Measurements from ENCODE around the gene VGLL3.

DNA sequence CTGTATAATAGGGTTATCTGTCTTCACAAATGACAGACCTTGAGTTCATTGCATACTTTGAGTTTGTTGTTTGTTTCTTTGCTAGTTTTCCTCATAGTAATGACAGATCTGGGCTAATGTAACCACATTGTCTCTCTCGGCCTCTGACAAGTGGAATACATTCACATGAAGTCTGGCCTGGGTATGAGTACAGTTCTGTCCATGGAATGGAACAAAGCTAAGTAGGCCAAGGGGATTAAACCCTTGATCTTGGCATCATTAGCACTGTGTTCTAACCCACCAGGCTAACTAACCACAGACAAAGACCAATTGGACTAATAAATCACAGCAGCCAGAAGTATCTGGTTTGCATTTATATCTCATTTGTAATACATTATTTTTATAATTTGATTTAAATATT is 7.6 kb upstream of the VGLL3 start:
- no peak for TF ChIP-seq EP300 (IDR thresholded peaks at IDR 0.05)
- no peak for TF ChIP-seq POLR2A (IDR thresholded peaks at IDR 0.05)
- TF ChIP-seq, protein P1, sequence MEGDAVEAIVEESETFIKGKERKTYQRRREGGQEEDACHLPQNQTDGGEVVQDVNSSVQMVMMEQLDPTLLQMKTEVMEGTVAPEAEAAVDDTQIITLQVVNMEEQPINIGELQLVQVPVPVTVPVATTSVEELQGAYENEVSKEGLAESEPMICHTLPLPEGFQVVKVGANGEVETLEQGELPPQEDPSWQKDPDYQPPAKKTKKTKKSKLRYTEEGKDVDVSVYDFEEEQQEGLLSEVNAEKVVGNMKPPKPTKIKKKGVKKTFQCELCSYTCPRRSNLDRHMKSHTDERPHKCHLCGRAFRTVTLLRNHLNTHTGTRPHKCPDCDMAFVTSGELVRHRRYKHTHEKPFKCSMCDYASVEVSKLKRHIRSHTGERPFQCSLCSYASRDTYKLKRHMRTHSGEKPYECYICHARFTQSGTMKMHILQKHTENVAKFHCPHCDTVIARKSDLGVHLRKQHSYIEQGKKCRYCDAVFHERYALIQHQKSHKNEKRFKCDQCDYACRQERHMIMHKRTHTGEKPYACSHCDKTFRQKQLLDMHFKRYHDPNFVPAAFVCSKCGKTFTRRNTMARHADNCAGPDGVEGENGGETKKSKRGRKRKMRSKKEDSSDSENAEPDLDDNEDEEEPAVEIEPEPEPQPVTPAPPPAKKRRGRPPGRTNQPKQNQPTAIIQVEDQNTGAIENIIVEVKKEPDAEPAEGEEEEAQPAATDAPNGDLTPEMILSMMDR (IDR thresholded peaks at IDR 0.05) = no peak
- TF ChIP-seq POLR2AphosphoS5 (IDR thresholded peaks at IDR 0.05) = no peak
